PC-3 (cell line): ENCODE results near the gene RFXAP.

ENCODE experiments used
- CTCF ChIP-seq: fragments of 300-600 bp; sonication (generic); conservative IDR thresholded peaks from 2 replicates; pipeline ENCODE4 v1.5.1; 2017; ENCODE audit warnings: antibody characterized with exemption, low read depth, mild to moderate bottlenecking, low read length
- EZH2 ChIP-seq: fragments of 300-600 bp; sonication (generic); IDR thresholded peaks from one replicate; pipeline ENCODE4 v1.6.1; 2017; ENCODE audit warnings: antibody characterized with exemption, mild to moderate bottlenecking, low read length; ENCODE audit not compliant: unreplicated experiment
- EZH2phosphoT487 ChIP-seq: fragments of 300-600 bp; sonication (generic); IDR thresholded peaks from 2 replicates; pipeline ENCODE4 v1.6.1; 2018; ENCODE audit warnings: mild to moderate bottlenecking, antibody characterized with exemption, low read length, borderline replicate concordance

- no peak for TF ChIP-seq CTCF
- no peak for TF ChIP-seq EZH2
- no peak for TF ChIP-seq EZH2phosphoT487
Observed at GRCh38 chr13:36837354-36838092, 18.5 kb downstream of the RFXAP start.
